Central memory CD4-positive, alpha-beta T cell (primary cell): ENCODE measurements around the gene MEOX2.

Experiments
- DNase-seq: peaks from one replicate; pipeline ENCODE4 v3.0.0; 2022

MEOX2 gene

DNA sequence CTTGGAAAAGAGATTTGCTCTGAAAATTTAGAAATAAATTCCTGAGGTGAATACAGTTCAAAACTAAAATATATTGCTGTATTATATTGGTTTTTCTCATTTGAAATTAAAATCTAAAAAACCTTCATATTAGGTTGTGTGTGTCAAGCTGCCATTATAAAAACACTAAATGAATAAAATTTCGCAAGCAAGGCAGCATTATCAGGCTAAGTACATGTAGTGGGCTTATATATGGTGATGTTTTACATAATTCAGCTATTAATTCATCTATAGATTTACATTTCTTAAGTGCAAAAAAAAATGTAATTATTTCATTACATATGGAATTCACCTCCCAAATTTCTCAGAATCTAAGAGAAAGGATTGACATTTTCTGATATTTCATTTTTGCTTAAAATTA lies 5.3 kb downstream of the MEOX2 start:
- DNase-seq: no peak

DNA sequence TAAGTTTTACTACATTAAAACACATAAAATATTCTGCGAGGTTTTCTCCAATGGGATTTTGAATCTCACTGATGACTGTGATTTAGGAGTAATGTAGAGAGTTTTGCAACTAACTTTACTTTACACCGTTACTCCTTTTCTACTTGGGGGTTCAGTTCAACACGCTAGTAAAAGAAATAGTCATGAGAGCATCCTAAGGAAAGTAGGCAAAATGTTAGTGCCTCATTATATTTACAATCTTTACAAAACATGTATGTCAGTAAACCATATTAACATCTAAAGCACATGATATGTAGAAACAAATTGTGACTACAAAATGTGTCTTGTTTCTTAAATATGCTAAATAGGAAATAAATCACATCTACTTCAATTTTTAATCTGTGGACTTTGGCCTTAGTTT lies 6.0 kb downstream of the MEOX2 start:
- DNase-seq: no peak

DNA sequence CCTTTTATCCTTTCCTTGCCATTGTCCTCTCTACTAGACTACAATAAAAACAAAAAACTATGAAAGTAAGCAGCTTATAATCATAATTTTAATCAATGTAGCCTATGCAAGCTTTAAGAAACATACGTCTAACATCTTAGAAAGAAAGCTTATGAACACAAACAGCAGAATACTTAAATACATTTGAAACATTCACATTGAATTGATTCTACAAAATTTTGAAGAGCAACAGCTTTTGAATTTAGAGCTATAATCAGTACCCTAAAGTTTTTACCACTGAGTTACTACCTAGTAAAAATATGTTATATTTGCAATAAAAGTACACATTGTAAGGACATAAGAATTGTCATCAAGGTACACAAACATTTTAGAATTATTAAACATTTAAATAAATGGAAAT lies 7.2 kb downstream of the MEOX2 start:
- DNase-seq: no peak

DNA sequence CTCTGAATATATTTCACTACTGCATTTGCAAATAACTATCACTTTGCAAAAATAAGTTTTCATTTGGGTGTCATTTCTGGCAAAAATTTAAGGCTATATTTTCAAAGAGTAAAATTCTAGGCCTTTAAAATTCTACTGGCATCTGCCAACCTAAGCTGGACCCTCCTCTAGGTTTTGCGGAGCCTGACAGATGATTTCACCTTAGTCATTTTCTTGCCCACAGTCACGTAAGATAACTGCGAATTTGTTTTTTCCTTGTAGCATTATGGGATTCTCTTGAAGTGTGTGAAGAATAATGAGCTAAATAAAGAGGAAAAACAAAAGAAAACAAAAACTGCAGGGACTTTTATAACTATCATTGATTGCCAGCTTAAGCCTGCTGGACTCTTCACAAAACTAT lies 7.8 kb downstream of the MEOX2 start:
- DNase-seq: no peak

DNA sequence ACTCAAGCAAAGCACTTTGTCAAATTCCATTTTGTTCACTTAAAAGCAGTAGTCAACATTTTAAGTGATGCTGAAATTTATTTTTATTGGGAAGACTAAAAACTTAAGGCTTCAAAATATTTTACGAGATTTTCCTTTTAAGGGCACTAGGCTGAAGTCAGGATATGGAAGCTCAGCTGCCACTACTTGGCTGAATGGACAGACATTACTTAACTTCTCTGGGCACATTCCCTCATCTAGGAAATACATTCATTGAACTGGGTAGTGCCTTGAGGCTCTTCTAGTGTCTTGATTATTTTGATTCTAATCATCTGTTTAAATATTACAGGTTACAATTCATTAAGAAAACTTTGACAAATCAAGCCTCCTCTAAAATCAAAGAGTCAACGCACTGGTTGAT lies 11.1 kb downstream of the MEOX2 start:
- no peak for DNase-seq

DNA sequence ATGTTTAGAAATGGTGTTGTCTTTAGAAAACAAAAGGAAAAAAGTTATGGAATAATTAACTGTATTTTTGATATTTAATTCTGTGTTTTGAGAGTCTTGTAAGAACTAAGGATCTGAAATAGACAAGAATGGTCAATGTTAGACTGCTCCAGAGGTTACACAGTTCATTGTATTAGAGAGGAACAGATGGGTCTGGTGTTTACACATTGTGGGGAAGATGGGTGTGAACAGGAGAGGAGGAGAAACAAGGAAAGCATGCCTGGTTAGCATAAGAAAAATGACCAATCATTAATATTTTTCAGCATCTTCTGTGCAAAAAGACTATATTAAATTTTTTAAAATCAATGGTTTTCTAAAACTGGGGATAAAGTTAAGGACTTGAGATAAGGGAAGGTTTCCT lies 11.9 kb downstream of the MEOX2 start:
- DNase-seq: no peak

DNA sequence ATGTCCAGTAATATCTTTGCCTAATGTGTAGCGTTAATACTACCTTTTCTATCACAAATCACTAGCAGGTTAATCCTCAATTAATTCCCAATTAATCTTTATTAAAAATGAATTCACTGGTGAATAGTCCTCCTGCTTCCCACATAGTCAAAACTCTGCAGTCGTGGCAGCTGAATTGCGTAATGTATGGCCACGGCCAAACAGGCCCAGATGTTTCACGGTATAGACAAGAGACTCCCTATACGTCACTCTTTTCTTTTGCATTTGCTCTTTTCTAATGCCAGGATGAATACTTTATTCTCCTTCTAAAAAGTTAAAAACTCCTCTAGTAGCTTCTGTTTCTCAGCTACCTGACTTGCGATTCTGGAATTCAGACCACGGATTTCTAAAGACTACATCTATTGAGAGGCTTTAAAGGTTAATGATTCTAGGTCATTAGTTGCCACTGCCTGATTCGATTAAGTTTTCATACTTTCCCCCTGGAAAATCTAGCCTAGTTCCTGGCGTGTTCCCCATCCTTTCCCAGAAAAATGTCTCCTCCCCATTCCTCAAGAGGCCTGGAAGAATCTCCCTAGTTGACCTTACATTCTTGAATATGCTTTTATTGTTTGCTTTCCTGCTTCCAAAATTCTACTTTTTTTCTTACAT lies 16.9 kb downstream of the MEOX2 start:
- no peak for DNase-seq

DNA sequence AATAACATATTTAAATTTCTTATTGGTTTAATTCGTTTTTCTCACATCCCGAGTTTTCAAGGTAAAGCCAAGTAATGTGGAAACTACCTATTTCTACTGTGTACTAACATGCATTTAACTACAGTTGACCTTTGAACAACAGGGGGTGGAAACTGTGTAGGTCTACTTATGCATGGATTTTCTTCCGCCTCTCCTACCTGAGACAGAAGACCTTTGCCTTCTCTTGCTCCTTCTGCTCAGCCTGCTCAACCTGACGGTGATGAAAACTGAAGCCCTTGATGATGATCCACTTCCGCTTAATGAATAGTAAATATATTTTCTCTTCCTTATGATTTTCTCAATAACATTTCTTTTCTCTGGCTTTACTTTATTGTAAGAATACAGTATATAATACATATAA lies 18.5 kb downstream of the MEOX2 start:
- no peak for DNase-seq

DNA sequence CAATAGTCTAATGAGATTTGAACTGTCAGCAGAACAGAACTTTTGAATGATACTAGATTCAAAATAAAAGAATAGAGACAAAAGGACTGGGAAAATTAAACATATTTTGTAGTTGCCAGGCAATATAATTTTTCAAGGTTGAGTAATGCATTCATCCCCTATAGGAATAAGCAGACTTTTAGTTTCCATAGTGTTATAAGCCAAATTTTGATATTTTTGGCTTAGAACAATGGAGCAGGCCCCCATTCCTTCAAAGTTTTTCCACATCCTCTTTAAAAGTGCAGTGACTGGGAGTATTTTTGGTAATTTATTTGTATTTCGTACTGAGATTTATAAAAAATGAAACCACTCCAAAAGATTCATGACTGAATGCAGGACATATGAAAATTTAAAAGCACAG lies 24.0 kb downstream of the MEOX2 start:
- no peak for DNase-seq

DNA sequence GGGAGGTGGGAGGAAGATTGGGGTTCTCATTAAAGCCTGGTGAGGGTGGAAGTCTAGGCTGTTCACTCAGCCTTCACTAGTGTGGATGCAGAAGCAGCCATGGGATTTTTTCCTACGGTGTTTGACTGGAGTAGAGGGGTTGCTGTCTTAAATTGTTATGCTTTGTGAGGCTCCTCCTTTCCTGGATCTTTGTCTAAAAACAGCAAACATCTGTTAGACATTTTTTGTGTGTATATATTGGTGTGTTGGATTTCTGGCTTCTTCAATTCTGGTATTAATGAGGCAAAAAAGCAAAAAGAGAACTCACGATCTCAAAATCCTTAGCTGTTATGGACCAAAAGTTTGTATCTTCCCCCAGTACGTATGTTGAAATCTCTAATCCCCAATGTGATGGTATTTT lies 28.2 kb downstream of the MEOX2 start:
- DNase-seq: no peak

DNA sequence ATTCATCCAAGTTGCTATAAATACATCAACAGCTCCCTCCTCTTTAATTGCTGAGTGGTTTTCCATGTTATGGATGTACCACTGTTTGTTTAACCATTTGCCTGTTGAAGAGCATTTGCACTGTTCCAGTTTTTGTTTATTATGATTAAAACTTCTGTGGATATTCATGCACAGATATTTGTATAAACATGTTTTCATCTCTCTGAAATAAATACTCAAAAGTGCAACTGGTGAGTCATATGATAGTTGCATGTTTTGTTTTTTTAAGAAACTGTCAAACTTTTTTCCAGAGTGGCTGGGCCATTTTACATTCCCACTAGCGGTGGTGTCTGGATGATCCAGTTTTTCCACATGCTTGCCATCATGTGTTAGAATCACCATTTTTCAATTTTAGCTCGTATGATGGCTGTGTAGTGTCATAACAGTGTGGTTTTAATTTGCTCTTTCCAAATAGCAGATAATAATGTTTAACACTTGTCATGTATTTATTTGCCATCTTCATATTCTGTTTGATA lies 33.6 kb downstream of the MEOX2 start:
- DNase-seq: no peak

DNA sequence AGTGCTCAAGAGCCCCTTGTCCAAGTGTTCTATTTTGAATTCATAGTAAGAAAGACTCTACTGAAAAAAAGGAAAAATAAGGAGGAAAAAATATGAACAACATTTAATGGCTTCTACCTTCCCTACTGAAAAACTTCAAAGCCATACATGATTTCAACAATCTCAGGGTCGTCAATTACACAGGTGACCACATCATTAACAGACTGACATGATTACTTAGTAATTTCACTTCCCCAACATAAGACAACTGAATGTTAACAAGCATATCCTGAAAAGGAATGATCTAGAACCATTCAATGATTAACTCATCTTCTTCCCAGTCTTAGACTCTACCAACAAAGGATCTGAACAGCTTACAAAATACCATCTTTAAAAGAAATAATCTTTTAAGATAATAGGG lies 34.8 kb downstream of the MEOX2 start:
- no peak for DNase-seq

DNA sequence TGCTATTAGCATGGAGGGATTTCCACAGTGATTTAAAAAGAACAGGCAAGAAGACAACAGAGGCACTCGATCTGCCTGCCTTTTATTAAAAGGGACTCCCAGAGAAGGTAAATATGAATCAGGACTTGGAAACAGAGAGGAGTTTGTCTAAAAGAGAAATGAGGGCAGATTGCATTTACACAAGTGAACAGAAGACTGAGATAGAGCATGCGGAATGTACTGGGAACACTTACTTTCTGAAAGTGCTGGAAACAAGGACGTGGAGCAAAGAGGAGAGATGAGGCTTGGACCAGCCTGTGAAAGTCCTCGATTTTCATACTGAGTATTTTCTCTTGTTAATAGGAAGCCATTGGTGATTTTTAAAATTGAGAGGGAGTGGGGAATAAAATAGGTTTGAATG lies 35.7 kb downstream of the MEOX2 start:
- no peak for DNase-seq

DNA sequence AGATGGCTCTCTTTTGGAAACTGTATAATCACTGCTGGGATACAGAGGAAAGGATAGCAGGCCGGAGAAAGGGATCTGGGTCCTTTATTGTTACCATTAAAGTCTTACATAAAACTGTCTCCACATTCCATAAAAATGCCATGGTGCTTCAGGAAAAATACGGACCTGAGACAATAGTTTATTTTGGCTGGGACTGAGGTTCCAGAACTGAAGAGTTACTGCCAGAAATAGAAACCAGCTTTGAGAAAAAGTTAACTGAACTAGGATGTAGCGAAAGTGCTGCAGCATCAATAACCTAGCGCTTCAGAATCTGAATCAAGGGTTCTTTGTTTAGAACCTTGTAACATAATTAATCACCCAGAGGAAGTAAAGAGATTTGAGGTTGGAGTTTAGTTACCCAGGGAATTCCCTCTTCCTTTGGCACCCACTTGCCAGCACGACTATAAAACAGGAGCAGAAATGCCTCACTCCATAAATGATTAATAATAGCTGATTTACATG lies 38.0 kb downstream of the MEOX2 start:
- no peak for DNase-seq

DNA sequence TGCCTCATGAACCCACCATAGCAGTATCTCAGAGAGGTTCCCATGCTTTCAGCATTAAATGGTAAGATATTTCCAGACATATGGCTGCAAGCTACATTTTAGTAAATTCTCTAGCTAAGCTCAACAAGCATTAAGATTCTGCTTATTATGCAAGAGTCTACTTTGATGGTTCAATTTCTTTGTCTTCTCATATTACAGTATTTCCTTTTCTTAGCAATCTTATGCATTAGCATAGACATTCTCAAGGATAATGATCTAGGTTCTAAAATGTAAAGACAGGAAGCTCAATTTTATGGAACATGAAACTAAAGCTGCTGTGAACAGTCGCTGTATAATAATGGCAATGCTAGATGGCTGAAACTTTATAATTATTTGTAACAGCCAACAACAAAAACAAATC lies 39.2 kb downstream of the MEOX2 start:
- no peak for DNase-seq

DNA sequence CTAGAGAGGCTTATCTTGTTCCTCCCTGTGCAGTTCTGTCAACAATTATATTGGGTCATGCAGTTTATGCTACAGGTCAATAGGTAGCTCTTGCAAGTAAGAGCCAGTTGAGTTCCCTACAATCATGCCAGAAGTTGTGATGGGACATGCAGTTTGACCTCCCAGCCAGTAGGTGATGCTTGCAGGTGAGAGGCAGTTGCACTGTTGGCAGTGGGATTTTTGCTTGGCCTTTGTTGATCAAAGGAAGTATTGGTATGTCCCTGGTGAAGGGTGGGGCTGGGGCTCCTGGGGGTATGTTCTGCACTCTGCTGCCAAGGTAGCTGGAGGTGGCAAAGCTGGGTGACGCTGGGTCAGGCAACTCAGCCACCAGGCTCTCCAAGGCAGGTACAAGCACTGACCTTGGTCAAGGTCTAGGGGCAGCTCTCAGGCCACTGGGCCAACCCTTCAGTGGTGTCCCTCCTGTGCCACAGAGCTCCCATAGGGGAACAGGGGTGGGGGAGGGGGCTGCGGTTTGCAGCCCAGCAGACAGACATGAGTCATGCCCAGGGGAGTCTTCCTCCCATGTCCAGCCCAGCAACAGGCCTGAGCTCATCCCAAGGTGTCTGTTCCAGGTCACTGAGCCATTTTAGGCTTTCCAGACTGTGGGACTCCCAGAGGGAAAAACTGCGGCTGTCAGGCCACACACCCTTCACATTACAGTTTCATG lies 43.3 kb downstream of the MEOX2 start:
- DNase-seq: no peak

DNA sequence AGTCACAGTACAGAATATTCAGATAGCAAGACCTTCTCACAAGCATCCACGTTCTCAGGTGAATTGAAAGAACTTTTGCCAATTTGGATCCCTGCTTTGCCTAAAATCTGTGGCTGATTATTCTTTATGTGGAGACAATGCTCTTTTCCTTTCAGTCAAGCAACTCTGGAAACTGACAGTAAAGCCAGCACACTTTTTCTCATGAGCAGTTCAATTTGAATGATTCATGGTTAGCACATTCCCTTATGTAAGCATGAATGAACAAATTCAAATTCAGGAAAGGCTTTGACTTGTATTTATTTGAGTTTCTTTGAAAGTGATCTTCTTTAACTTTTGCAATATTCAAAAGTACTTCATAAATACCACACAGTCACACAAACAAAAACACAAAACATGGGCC lies 57.6 kb downstream of the MEOX2 start:
- DNase-seq: no peak

DNA sequence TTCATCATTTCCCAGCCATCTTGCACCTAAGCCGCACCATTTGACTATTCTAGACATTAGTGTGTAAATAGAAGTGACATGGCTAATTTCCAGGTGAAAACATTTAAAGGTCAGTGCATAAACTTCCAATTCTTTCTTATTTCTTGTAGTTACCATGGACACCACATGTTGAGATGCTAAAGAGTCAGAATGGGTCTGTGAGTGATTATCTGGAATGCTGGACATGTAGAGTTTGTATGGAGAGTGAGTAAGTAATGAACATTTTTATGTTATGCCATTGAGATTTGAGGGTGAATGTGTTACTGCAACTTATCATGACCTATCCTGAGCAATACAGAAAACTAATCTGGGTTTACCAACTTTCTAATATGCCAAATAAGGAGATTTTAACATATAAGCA lies 60.4 kb downstream of the MEOX2 start:
- no peak for DNase-seq

DNA sequence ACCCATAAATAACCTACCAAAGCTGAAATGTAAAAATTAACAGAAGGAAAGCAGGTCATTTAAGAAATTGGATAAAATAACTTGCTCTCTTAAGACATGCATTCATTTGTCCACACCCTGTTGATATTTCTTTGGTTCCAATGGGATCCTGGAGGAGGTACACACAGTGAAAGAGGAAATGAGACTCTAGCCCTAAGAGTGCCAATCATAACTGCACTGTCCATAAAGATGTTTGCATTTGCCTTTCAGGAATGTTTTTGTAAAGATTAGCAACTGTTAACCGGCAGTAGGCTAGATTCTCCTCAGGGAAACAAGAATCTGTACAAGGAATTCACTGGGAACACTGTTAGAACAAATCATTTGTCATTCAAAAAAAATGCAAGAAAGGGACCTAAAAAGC lies 61.0 kb downstream of the MEOX2 start:
- no peak for DNase-seq

DNA sequence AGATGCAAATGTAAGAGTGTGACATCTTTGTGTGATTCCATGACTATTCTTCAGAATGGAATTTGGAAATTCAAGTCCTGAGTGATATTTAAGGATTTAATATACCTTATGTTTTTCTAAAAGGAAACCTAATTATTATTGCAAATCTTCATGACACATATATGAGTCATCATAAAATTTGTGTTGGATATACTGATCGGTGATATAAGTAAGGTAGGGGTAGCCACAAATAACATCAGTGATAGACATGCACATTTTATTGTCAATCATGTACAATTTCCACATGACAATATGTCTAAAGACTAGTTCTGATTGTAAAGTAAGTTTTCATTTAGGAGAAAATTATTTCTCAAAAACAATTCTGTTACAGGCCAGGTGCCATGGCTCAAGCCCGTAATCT lies 65.0 kb downstream of the MEOX2 start:
- DNase-seq: no peak

DNA sequence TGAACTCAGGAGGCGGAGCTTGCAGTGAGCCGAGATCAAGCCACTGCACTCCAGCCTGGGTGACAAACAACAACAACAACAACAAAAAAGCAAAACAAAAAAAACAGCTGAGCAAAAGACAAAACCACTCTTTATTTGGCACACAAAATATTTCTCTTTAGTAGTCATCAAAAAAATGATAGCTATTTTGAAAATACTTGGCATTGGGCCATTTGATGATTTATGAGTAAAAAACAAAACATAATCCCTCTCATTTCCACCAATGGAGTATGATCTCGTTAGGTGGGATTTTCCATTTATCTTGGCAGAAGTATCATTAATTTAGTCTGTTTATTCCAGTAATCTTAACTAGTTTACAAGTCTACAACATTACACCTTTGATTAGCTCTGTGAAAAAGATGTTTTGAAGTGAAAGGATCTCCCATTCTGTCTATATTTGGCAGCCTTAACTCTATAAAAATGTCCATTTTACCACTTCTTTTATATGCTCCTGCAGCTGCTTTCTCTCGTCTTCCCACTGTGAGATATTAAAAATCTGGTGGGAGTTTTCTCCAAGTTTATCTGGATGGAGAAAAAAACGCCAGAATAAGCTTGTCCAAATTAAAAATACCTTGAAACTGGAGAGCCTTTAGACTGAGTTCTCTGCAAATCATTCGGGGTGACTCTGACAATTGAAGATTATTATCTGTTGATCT lies 65.8 kb downstream of the MEOX2 start:
- DNase-seq: no peak

DNA sequence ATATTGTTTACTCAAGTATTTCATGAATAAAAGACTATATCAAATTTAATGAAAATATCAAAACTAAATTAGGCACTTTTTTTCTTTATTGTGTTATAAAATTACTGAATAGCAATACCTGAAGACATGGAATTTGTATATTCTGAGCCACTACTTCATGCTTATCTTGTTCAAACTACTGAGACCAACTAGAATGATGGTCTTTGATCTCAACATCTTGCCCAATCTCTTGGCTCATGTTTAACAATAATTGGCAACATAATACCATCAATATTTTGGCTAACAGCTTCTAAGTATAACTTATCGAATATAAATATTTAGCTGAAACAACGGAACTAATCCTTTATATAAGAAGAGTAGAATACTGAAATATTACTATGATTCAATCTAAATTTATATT lies 68.2 kb downstream of the MEOX2 start:
- DNase-seq: no peak

DNA sequence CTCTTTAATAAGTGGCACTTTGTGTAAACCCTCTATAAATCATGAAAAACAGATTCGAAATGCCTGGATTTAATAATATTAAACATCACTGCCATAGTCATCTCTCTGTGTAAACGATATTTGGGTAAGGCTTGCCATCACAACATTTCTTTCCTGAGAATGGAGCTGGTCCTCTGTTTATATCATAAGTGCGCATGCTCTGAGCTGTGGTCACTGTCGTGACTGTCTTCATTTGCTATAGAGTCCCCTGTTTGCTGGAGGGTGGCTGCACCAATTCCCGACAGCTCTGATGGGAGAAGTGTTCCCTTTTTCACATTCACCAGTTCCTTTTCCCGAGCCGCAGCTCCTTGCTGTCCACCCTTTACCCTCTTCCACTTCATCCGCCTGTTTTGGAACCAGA lies 74.3 kb downstream of the MEOX2 start:
- DNase-seq: no peak

DNA sequence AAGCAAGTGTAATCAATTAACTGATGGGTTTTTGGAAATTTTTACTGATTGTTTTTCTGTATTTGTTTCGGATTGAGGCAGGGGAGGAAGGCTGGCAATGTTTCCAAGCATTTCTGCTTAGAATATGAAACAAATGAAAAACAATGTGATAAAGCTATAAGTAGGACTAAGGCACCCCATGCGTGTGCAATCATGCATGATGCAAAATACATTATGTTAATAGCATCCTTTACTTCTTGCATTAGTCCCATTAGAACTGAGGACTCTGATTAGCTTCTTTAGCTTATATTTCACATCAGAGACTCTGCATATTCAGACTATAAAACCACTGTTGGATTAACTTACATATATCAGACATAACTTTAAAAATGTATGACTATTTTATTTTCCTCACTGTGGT lies 76.0 kb downstream of the MEOX2 start:
- DNase-seq: no peak
